ENCODE data around the gene CDC42. TPM values are rescaled to one million over a fixed set of nuclear protein-coding genes. Genes with fewer than 3 reads are reported as not detected.
A peak's percentile ranks its signal among the peaks of the same experiment; 100 is the strongest.

CDC42 gene
- total and polyA plus RNA-seq, 9 of the 15 experiments (the other 6 are each of a cell fraction or from before 2014, with no cell fraction given): 186 to 398 (median 325) TPM

- ATAC-seq (no peak), DNase-seq (ENCODE audit: extremely low read depth in 1 of 4, low spot score in 3 of 4) (no peak), FAIRE-seq (no peak)
- Histone ChIP-seq H3K4me3 (no peak overlapping the region), H3K9me3 (replicated peaks; ENCODE audit: control insufficient read depth, insufficient read depth, low read depth, low read length) (no peaks in the 10 kb centered on the region; the same call in 1 of the 2 replicates), H2AFZ (ENCODE audit: low read depth, low read length) (no peak overlapping the region), H3K4me2 (ENCODE audit: insufficient read depth, low read length) (no peak overlapping the region), H3K9me1 (ENCODE audit: control insufficient read depth, insufficient read depth, low read length) (no peaks in the 10 kb centered on the region), H3K36me3 (ENCODE audit: control insufficient read depth, insufficient read depth, low read length) (peaks cover 78% of the 10 kb centered on the region), H3K27me3 (ENCODE audit: control insufficient read depth in 2 of 2, insufficient read depth in 2 of 2, low read length in 2 of 2) (no peaks in the 10 kb centered on the region), H3K27ac (ENCODE audit: extremely low read depth, low read depth, low read length) (no peak overlapping the region), H3K4me1 (replicated peaks in 1 of 2; ENCODE audit: control insufficient read depth in 2 of 2, insufficient read depth in 2 of 2, low read length in 2 of 2) (no peaks in the 10 kb centered on the region; a peak in 2 of 5 replicates), H3K79me2 (ENCODE audit: control insufficient read depth, insufficient read depth, low read length) (peaks cover 15% of the 10 kb centered on the region; the same call in 2 of the 3 replicates), H4K20me1 (replicated peaks; ENCODE audit: control insufficient read depth, insufficient read depth, low read length) (0 out of 2 replicates have a peak, but pooled peaks cover 3% of the 10 kb centered on the region), H3K9ac (ENCODE audit: insufficient read depth in 1 of 2, low read depth in 2 of 2, low read length in 2 of 2) (no peak overlapping the region)
- TF ChIP-seq KDM1A (IDR thresholded peaks at IDR 0.05) (peak; percentile 18 to 41; a peak in 1 of 4 replicates), ZNF507 (tag; conservative IDR thresholded peaks at IDR 0.05) (0 out of 2 replicates have a peak, but pooled peaks have one; percentile 15), ZNF146 (CRISPR knock-in tag; IDR thresholded peaks at IDR 0.05; ENCODE audit: unreplicated experiment) (peak; percentile 90), TBL1XR1 (IDR thresholded peaks at IDR 0.05; ENCODE audit: low read length in 2 of 2) (no peak), DIDO1 (tag; IDR thresholded peaks at IDR 0.05; ENCODE audit: low read depth) (no peak), RCOR1 (IDR thresholded peaks at IDR 0.05; ENCODE audit: borderline replicate concordance in 1 of 2, low read depth in 2 of 2, low read length in 2 of 2) (0 out of 4 replicates have a peak, but pooled peaks of 1 of the 2 experiments have one; percentile 17), PHF20 (IDR thresholded peaks at IDR 0.05; ENCODE audit: partially characterized antibody) (peak; percentile 23), ZNF24 (IDR thresholded peaks at IDR 0.05) (peak; percentile 79; the same call in 1 of the 2 replicates)
- TF ChIP-seq, protein P1, sequence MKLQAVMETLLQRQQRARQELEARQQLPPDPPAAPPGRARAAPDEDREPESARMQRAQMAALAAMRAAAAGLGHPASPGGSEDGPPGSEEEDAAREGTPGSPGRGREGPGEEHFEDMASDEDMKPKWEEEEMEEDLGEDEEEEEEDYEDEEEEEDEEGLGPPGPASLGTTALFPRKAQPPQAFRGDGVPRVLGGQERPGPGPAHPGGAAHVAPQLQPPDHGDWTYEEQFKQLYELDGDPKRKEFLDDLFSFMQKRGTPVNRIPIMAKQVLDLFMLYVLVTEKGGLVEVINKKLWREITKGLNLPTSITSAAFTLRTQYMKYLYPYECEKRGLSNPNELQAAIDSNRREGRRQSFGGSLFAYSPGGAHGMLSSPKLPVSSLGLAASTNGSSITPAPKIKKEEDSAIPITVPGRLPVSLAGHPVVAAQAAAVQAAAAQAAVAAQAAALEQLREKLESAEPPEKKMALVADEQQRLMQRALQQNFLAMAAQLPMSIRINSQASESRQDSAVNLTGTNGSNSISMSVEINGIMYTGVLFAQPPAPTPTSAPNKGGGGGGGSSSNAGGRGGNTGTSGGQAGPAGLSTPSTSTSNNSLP (IDR thresholded peaks at IDR 0.05; ENCODE audit: borderline replicate concordance, low read depth, low read length): no peak
- POLR2A ChIA-PET: interaction anchor here (0.6 to 0.9 kb wide), 2 partner anchors 12 to 16 kb away, joined by 3 to 4 read pairs; no protein-coding TSS in a partner anchor
- in situ Hi-C loops (cut with MboI): no loop called here
- WGBS (ENCODE audit: insufficient coverage, low coverage, missing lambda C conversion rate): 88% methylated on average over 6 of the region's 6 CpGs
- CTCF ChIA-PET (ENCODE audit: low intra/inter-chr PET ratio): interaction anchor here (1.0 to 4.1 kb wide), 5 partner anchors 26 to 311 kb away, joined by 3 to 24 read pairs (median 6); no protein-coding TSS in a partner anchor
- intact Hi-C loops (cut with micrococcal nuclease): loop anchor here (1.0 kb wide), 1 partner anchor 311 kb away; no protein-coding TSS in a partner anchor
- no TSS peak for BruUV-seq (replicated peaks)
Observed at GRCh38 chr1:22104865-22105437, 52.4 kb downstream of the CDC42 start.
